ACHN (cell line): ENCODE measurements around the gene TMEM250.

Source experiments
- DNase-seq: peaks from one replicate; pipeline ENCODE4 v3.0.0-alpha.2; 2015
- in situ Hi-C: cut with HindIII; loops from 2 replicates; pipeline ENCODE4 v1.10.0; 2017; ENCODE audit warnings: low sequenced_read_pairs, low pct_ligation_motif_present, low pct_unique_long_range_greater_than_20kb

TMEM250 gene

DNA sequence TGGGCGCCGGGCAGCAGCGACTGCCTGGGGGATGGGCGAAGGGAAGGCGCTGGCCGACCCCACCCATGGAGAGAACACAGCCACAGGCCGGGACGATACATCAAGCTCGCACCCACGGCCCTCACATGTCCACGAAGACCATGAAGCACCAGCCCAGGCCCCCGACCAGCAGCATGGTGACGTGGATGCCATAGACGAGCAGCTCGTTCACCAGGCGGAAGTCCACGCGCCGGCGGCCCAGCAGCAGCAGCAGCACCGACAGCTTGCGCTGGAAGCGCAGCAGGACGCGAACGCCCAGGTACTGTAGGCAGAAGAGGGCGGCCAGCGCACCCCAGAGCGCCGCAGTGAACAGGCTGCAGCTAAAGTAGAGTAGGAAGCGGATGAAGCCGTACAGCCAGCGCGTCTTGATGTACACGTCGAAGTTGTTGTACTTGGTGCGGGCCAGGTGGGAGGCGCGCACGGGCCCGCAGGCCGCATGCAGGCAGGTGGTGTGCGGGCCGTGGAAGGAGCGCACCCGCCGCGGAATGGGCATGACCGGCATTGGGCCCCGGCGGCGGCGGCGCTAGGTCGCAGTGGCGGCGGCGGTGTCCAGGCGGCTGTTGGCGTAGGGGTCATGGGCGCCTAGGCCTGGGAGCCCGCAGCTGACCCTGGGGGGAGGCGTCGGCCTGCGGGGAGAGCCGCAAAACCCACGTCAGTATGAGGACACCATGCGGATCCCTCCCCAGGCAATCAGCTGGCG is 2.1 kb downstream of the TMEM250 start:
- in situ Hi-C loops = no loop called here
- DNase-seq = no peak

DNA sequence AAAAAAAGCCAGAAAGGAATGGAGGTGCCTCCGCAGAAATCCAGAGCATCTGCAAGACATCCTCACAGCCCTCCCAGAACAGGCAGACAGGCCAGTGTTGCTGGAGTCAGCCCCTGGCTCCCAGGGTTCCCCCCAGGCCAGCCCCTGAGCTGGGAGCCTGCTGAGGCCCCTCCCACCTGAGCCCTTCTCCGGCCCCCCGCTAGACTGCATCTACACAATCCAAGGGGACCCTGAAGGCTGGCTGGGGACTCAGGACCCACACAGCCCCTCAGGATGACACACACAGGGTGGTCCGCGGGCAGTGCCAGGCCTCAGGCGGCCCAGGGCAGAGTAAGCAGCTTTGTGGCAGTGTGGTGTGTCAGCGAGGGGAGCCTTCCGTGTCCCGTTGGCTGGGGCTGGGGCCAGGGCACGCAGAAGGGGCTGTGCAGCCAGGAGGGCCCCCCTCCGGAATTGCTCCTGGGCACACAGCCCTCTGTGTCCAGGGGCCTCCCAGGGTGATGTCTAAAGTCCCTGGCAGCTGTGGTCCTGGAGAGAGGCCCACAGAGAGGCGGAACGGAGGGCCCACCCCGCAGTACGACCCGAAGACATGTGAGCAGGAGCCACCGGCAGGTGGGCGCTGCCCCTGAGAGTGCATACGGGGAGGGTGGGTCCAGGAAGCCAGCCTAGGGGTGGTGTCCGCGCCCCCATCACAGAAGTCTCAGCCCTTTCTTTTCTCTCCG is 2.9 kb downstream of the TMEM250 start:
- in situ Hi-C loops = no loop called here
- DNase-seq = no peak

DNA sequence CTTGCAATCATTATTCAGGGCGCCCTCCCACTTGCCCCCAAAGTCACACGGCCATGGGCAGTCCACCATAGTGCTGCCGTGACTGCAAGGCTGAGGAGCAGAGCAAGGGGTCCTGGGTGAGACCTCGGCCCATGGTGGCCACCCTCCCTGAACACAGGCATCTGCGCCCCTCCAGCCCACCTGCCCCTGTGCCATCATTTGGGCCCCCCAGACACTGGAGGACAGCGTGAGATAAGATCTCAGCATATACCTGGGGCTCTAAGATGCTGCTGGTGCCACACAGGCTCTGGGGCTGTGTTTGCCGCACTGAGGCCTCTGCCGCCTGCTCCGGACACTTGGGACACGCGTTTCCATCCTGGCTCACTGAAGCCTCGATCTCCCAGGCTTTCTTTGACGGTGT is 3.5 kb downstream of the TMEM250 start:
- in situ Hi-C loops = no loop called here
- no peak for DNase-seq

DNA sequence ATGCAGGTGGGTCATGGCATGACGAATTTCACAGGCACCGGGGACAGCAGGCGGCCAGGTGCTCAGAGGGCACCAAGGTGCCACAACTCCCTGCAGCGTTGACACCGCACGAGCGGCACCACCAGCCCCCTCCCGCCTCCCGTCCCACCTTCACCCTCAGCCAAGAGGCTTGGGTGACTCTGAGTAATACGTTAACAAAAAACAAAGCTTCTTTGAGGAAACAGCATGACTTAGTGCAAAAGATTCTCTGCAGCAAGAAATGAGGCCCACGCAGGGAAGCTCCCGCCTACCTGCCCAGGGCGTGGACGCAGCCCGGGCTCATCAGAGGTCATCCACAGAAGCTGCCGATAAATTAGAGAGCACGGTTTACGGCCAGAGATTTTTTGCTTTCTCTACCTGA is 4.1 kb downstream of the TMEM250 start:
- no peak for DNase-seq
- in situ Hi-C loops = no loop called here

DNA sequence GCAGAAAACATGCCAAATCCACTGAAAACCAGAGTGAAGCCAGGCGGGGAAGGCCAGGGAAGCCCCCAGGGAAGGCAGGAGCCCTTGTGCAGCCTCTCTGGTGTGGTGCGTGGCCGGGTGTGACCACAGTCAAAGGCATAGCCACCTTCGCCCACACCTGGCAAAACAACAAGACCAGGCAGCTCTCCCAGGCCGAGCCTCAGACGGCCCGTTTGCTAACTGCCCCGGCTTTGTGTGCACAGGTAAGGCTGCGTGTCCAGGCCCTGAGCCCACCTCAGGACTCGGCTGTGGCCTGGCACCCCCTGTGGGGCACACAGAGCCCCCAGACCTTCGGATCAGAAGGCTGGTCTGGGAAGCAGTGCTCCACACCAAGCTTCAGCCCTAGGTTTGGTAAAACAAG is 6.1 kb downstream of the TMEM250 start:
- in situ Hi-C loops = no loop called here

GRCh38 chr9:136111910-136112309 is 6.8 kb downstream of the TMEM250 start:
- in situ Hi-C loops = no loop called here

More for the DNA sequence above, 6.1 kb downstream of the TMEM250 start:
- DNase-seq = no peak

GRCh38 chr9:136111190-136111589 is 7.5 kb downstream of the TMEM250 start:
- DNase-seq = no peak
- in situ Hi-C loops = no loop called here

More at GRCh38 chr9:136111910-136112309, 6.8 kb downstream of the TMEM250 start:
- DNase-seq = no peak

DNA sequence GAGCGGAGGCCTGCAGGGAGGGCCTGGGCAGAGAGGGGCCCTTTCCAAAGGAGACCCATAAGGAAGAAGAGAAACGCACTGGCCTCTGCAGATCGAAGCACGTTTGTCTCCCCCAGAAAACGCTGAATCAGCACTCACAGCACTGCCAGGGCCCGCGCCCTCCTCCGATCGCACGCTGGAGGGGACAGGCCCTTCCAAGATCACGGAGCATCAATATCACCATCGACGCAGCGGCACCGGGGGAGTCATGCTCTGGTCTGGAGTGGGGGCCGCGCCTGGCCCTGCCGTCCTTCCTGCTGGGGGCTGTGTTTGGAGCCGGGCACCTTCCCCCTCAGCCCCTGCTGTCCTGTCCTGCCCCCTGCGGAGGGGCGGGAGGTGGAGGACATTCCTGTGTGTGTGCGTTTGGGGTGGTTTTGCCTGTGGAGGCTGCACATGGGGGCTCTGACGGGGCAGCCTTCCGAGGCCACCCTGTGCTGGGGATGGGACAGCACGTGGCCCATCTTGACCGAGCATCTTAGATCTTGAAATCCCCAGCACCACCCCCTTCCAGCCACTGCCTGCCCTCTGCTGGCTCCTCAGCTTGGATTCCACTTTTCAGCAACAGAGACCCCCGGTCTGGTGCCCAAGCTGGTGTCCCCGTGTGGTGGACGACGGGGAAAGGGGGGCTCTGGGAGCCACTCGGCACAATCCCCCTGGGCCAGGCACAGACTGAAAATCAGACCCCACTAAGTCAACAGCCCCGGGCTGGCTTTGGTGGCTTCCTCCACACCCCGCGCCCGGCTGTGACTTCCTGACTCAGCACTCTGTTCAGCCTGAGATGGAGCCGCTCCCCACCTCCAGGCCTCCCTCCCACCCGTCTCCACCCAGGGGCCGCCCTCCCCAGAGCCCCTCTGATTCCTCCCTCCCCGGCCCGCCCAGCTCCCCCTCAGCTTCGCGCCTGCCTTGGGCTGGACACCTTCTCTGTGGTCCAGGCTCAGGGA is 8.3 kb downstream of the TMEM250 start:
- in situ Hi-C loops = no loop called here
- DNase-seq = peak; percentile 30

DNA sequence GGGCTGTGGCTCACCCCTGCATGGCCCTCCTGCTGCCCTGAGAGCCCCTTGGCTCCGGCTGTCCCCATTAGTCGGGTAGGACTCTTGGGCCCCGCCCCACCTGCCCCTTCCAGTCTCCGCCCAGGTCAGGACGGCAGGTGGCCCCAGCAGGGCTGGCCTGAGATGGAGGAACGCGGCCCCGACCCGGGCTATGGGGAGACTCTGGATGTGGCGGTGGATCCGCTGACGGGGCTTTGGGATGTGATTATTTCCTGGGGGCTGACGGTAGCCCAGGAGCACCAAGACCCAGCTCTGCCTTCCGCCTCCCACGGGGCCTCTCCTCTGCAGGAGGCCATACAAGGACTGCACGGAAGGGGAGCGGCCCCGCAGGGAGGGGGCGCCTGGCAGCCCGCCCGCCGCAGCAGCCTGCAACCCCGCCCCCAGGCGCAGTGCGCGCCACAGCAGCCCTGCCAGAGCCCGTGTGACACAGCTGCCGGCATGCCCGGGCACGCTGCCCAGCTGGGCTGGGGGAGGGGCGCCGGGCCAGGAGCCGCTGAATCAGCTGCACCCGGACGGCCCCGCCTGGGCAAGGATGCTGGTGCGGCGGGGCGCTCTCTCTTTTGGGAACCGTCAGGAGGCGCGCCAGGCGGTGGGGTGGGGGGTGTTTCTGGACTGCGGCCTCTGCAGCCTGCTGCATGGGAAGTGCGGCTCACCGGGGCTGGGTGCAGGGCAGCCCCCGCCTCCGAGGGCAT is 9.2 kb downstream of the TMEM250 start:
- in situ Hi-C loops = no loop called here
- DNase-seq = peak; percentile 88

DNA sequence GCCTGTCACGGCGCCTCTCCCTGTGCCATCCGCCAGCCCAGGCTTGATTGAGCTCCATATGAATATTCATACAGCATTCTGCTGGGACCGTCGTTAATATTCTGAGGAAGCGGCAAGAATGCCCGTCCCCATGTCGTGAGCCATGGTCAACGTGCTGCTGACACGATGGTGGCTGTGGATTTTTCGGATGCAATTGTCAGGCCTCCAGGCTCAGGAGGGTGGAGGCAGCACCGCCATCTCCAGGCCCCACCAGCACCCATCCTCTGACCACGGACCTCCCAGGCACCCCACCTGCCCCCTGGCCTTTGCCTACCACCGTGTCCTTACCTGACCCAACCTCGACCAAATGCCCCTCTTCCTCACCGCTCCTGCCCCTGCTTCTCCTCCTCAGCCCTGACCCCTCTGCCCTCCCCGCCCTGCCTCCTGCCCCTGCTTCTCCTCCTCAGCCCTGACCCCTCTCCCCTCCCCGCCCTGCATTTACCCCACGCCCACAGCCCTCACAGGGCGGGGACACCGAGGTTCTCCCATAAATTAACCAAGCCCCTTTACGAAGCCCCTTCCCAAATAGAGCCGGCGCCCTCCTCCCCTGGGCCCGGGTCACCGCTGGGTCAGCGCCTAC is 9.9 kb downstream of the TMEM250 start:
- no peak for DNase-seq
- in situ Hi-C loops = no loop called here

DNA sequence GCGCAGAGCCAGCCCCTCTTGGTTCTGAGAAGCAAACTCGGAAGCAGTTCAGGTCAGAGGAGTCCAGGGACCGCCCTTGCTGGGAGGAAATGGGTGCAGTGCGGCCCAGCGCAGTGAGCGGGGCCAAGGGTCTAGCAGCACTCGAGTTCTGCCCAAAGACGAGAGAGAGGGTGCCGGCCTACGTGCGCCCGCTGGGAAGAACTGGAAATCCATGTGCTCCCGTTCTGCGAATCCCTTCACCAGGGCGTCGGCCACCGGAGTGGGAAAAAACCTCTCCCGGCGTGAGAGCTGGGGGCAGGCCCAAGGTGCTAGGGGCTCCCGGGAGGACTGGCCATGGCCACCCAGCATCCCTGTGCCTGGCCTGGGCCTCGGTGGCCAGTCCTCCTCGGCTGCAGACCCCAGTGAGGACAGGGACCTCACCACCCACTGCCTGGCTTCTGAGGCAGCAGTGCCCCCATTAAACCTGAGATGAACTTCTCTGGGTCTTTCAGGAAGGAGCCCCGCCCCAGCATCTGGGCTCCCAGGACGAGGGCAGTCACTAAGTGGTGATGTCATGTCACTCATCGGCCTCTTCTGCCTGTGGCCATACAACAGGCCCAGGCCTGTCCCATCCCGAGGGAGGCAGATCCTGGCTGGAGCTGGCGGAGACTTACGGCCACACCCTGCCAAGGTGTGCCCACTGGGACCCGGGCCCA is 10.6 kb downstream of the TMEM250 start:
- in situ Hi-C loops = no loop called here
- no peak for DNase-seq

DNA sequence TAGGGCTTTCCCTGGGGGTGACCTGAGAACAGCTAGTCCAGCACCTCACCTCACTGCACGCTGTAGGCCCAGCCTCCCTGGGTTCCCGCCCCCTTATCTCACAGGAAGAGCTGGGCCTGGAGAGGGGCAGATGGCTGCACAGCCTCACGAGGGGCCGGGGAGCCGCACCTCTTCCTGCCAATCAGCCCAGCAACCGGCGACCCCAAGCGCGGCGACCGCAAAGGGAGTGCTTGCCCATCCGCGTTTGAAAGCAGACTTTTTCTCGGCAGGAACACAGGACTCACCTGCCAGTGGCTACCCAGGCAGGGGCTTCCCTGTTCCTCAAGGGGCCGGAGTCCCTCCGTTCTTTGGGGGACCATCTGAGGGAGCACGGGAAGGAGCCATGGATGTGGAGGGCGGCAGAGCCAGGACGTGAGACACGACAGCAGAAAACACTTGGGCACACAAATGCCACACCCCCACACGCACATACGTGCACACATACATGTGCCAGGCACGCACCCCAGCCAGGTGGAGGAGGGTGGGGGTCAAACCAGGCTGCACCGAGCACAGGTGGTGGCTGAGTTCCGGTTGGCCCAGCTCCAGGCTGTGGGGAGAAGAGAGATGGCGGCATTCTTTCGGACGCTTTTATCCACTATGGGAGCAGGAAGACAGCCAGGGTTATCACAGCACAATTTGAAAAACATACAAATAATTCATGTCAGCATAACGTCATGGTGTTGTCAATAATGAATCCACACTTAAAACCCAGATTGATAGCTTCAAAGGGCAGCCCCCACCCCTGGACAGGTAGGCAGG is 11.3 kb downstream of the TMEM250 start:
- in situ Hi-C loops = no loop called here
- no peak for DNase-seq

DNA sequence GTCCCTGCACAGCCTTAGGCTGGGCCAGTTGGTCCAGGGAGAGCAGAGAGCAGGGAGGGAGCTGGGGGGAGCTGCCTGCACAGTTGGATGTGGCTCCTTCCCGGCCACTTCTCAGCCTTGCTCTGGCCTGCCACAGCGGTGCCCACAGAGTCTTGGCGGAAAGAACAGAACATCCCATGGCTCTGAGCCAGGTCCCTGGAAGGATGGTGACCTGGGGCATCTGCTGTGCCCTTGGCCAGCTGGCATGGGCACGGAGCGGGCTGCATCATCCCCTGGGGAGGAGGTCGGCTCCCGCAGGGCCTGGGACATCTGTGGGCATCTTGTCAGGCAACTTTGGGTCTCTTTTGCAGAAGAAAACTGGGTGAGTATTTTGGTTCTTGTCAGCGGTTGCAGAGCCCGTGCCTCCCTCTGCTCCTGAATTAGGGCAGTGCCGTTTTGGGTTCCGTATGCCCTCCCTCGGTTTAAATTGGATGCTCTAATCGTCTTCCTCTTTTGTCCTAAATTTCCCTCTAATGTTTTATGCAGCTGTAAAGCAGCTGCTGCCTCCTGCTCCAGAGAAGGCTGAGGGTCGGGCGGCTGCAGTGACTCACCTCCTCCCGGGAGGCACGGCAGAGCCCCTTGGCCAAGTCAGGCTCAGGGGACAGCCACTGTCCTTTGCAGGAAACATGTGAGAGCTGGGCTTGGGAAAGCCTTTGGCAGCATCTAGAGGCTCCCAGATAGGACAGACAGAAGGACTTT is 13.1 kb downstream of the TMEM250 start:
- in situ Hi-C loops = no loop called here
- DNase-seq = no peak

GRCh38 chr9:136104916-136105315 is 13.8 kb downstream of the TMEM250 start:
- in situ Hi-C loops = no loop called here

DNA sequence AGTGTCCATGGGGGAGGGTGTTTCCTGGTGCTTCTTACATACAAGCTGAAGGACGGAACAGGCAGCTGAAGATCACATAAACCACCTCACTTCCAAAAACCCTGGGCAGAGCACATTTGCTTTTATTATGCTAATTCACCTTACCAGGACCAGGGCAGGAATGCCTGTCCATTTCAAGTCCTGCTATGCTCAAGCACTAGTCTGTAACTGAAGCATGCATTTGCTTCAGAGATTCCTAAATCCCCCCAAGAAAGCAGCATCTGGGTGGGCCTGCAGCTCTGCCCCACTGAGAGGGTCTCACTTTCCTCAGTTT is 14.2 kb downstream of the TMEM250 start:
- DNase-seq = no peak
- in situ Hi-C loops = no loop called here

More at GRCh38 chr9:136104916-136105315, 13.8 kb downstream of the TMEM250 start:
- DNase-seq = no peak
